HEK293 (cell line): ENCODE results near the gene MPG.

ENCODE experiments used
- KLF10 ChIP-seq: fragments of 450-650 bp; IDR thresholded peaks from 2 replicates; pipeline ENCODE4 v1.5.1; 2018; ENCODE audit warnings: missing biosample characterization, mild to moderate bottlenecking, missing genetic modification characterization
- MEIS1 ChIP-seq: sonication (generic); formaldehyde crosslinking; IDR thresholded peaks from 2 replicates; pipeline ENCODE4 v1.8.1; 2022; ENCODE audit warnings: missing genetic modification reagents, mild to moderate bottlenecking, borderline replicate concordance
- RBAK ChIP-seq: fragments of 450-650 bp; formaldehyde crosslinking; IDR thresholded peaks from 2 replicates; pipeline ENCODE4 v1.5.1; 2016; ENCODE audit warnings: missing biosample characterization, missing genetic modification characterization
- SALL2 ChIP-seq: fragments of 450-650 bp; formaldehyde crosslinking; IDR thresholded peaks from 2 replicates; pipeline ENCODE4 v1.5.0; 2017; ENCODE audit warnings: missing biosample characterization, mild to moderate bottlenecking, missing genetic modification characterization, borderline replicate concordance
- SP7 ChIP-seq: fragments of 450-650 bp; formaldehyde crosslinking; IDR thresholded peaks from 2 replicates; pipeline ENCODE4 v1.5.1; 2016; ENCODE audit warnings: missing biosample characterization, missing genetic modification characterization
- YY1 ChIP-seq: fragments of 450-650 bp; formaldehyde crosslinking; IDR thresholded peaks from 2 replicates; pipeline ENCODE4 v1.5.1; 2018; ENCODE audit warnings: missing biosample characterization, missing genetic modification characterization
- ZFP3 ChIP-seq: fragments of 450-650 bp; formaldehyde crosslinking; IDR thresholded peaks from 2 replicates; pipeline ENCODE4 v1.5.1; 2016; ENCODE audit warnings: low read depth, missing biosample characterization, missing genetic modification characterization
- ZNF121 ChIP-seq: fragments of 450-650 bp; formaldehyde crosslinking; IDR thresholded peaks from 2 replicates; pipeline ENCODE4 v1.5.1; 2016; ENCODE audit warnings: missing biosample characterization, missing genetic modification characterization
- ZNF140 ChIP-seq: fragments of 450-650 bp; formaldehyde crosslinking; IDR thresholded peaks from 2 replicates; pipeline ENCODE4 v1.5.1; 2016; ENCODE audit warnings: missing biosample characterization, missing genetic modification characterization
- ZNF24 ChIP-seq: fragments of 450-650 bp; formaldehyde crosslinking; IDR thresholded peaks from 2 replicates; pipeline ENCODE4 v1.5.1; 2016; ENCODE audit warnings: missing biosample characterization, missing genetic modification characterization
- ZNF391 ChIP-seq: fragments of 450-650 bp; formaldehyde crosslinking; IDR thresholded peaks from 2 replicates; pipeline ENCODE4 v1.5.1; 2016; ENCODE audit warnings: low read depth, missing biosample characterization, missing genetic modification characterization, borderline replicate concordance
- ZNF416 ChIP-seq: fragments of 450-650 bp; formaldehyde crosslinking; IDR thresholded peaks from 2 replicates; pipeline ENCODE4 v1.5.1; 2016; ENCODE audit warnings: missing biosample characterization, missing genetic modification characterization
- ZNF423 ChIP-seq: fragments of 450-650 bp; formaldehyde crosslinking; IDR thresholded peaks from 2 replicates; pipeline ENCODE4 v1.5.1; 2016; ENCODE audit warnings: missing biosample characterization, missing genetic modification characterization
- ZNF747 ChIP-seq: fragments of 450-650 bp; formaldehyde crosslinking; IDR thresholded peaks from 2 replicates; pipeline ENCODE4 v1.5.1; 2016; ENCODE audit warnings: missing biosample characterization, missing genetic modification characterization
- ZNF777 ChIP-seq: fragments of 450-650 bp; formaldehyde crosslinking; IDR thresholded peaks from 2 replicates; pipeline ENCODE4 v1.5.1; 2017; ENCODE audit warnings: missing biosample characterization, missing genetic modification characterization, borderline replicate concordance
- TF ChIP-seq, protein P1 (sequence below): fragments of 450-650 bp; formaldehyde crosslinking; conservative IDR thresholded peaks from 2 replicates; pipeline ENCODE4 v1.5.1; 2016; ENCODE audit warnings: low read depth, missing biosample characterization, missing genetic modification characterization
- TF ChIP-seq, protein P2 (sequence below): fragments of 450-650 bp; formaldehyde crosslinking; IDR thresholded peaks from 2 replicates; pipeline ENCODE4 v1.5.1; 2016; ENCODE audit warnings: missing biosample characterization, missing genetic modification characterization
- TF ChIP-seq, protein P3 (sequence below): fragments of 450-650 bp; formaldehyde crosslinking; conservative IDR thresholded peaks from 2 replicates; pipeline ENCODE4 v1.5.1; 2016; ENCODE audit warnings: low read depth, missing biosample characterization, missing genetic modification characterization
- TF ChIP-seq, protein P4 (sequence below): fragments of 450-650 bp; formaldehyde crosslinking; IDR thresholded peaks from 2 replicates; pipeline ENCODE4 v1.5.1; 2016; ENCODE audit warnings: missing biosample characterization, missing genetic modification characterization
- TF ChIP-seq, protein P5 (sequence below): fragments of 450-650 bp; formaldehyde crosslinking; IDR thresholded peaks from 2 replicates; pipeline ENCODE4 v1.5.1; 2016; ENCODE audit warnings: missing biosample characterization, missing genetic modification characterization
- TF ChIP-seq, protein P6 (sequence below): fragments of 450-650 bp; formaldehyde crosslinking; IDR thresholded peaks from 2 replicates; pipeline ENCODE4 v1.5.1; 2016; ENCODE audit warnings: missing biosample characterization, missing genetic modification characterization

The MPG gene

DNA sequence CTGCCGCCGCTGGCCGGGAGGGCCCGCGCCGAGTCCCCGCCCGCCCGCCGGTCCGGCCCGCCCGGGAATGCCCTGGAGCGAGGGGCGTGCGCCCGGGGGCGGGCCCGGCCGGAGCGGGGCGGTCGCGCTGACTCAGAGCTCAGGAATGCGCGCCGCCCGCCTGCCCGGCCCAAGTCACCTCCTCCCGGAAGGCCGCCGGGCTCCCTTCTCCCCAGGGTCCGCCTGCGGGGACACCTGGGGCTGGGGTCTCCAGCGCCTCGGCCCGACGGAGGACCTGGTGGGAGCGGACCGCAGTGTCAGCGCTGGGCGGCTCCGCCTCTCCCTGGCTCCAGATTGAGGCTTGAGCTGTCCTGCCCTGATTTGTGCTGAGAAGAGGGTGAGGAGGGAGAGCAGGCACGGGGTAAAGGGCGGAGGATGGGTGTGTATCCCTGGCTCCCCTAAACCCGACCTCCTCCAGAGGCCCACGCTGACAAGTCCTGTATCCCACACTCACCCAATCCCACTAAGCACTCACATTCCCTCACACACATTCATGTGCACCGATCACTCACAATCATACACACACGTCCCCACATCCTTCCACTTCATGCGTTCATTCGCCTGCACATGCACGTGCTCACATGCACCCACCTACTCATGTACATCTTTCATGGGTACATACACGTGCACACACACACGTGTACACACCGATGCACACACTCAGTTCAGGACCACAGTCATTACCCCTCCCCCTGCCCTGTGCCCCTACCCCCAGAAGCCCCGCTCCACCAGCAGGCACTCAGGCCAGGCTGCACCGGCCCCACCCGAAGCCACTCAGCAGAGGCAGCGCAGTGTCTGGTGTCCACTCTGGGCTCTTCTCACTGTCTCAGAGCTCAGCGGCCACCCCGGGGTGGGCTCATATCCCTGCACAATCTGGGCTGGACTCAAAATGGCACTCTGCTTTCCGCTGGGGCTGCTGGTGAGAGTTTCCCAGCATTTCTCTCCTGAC is 5.2 kb upstream of the MPG start, which contains the start of gene RHBDF1 (continued):
- TF ChIP-seq, protein P1, sequence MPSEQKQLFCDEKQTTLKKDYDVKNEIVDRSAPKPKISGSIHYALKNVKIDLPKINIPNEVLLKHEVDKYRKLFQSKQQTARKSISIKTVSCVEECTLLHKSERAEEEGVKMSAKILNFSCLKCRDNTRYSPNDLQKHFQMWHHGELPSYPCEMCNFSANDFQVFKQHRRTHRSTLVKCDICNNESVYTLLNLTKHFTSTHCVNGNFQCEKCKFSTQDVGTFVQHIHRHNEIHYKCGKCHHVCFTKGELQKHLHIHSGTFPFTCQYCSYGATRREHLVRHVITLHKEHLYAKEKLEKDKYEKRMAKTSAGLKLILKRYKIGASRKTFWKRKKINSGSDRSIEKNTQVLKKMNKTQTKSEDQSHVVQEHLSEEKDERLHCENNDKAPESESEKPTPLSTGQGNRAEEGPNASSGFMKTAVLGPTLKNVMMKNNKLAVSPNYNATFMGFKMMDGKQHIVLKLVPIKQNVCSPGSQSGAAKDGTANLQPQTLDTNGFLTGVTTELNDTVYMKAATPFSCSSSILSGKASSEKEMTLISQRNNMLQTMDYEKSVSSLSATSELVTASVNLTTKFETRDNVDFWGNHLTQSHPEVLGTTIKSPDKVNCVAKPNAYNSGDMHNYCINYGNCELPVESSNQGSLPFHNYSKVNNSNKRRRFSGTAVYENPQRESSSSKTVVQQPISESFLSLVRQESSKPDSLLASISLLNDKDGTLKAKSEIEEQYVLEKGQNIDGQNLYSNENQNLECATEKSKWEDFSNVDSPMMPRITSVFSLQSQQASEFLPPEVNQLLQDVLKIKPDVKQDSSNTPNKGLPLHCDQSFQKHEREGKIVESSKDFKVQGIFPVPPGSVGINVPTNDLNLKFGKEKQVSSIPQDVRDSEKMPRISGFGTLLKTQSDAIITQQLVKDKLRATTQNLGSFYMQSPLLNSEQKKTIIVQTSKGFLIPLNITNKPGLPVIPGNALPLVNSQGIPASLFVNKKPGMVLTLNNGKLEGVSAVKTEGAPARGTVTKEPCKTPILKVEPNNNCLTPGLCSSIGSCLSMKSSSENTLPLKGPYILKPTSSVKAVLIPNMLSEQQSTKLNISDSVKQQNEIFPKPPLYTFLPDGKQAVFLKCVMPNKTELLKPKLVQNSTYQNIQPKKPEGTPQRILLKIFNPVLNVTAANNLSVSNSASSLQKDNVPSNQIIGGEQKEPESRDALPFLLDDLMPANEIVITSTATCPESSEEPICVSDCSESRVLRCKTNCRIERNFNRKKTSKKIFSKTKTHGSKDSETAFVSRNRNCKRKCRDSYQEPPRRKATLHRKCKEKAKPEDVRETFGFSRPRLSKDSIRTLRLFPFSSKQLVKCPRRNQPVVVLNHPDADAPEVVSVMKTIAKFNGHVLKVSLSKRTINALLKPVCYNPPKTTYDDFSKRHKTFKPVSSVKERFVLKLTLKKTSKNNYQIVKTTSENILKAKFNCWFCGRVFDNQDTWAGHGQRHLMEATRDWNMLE (tag by site-specific recombination) = no peak
- TF ChIP-seq, protein P2, sequence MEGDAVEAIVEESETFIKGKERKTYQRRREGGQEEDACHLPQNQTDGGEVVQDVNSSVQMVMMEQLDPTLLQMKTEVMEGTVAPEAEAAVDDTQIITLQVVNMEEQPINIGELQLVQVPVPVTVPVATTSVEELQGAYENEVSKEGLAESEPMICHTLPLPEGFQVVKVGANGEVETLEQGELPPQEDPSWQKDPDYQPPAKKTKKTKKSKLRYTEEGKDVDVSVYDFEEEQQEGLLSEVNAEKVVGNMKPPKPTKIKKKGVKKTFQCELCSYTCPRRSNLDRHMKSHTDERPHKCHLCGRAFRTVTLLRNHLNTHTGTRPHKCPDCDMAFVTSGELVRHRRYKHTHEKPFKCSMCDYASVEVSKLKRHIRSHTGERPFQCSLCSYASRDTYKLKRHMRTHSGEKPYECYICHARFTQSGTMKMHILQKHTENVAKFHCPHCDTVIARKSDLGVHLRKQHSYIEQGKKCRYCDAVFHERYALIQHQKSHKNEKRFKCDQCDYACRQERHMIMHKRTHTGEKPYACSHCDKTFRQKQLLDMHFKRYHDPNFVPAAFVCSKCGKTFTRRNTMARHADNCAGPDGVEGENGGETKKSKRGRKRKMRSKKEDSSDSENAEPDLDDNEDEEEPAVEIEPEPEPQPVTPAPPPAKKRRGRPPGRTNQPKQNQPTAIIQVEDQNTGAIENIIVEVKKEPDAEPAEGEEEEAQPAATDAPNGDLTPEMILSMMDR = no peak
- TF ChIP-seq SALL2 (tag by site-specific recombination) (no peak), ZNF391 (tag by site-specific recombination) (no peak), MEIS1 (no peak), RBAK (no peak), ZNF777 (tag by site-specific recombination) (no peak), YY1 (no peak), ZNF121 (no peak), ZNF747 (tag by site-specific recombination) (no peak), ZNF416 (tag by site-specific recombination) (no peak), SP7 (tag by site-specific recombination) (peak; percentile 82), KLF10 (tag by site-specific recombination) (peak; percentile 97), ZNF24 (tag by site-specific recombination) (no peak), ZNF140 (no peak), ZFP3 (tag by site-specific recombination) (no peak), ZNF423 (tag by site-specific recombination) (no peak)
- TF ChIP-seq, protein P3, sequence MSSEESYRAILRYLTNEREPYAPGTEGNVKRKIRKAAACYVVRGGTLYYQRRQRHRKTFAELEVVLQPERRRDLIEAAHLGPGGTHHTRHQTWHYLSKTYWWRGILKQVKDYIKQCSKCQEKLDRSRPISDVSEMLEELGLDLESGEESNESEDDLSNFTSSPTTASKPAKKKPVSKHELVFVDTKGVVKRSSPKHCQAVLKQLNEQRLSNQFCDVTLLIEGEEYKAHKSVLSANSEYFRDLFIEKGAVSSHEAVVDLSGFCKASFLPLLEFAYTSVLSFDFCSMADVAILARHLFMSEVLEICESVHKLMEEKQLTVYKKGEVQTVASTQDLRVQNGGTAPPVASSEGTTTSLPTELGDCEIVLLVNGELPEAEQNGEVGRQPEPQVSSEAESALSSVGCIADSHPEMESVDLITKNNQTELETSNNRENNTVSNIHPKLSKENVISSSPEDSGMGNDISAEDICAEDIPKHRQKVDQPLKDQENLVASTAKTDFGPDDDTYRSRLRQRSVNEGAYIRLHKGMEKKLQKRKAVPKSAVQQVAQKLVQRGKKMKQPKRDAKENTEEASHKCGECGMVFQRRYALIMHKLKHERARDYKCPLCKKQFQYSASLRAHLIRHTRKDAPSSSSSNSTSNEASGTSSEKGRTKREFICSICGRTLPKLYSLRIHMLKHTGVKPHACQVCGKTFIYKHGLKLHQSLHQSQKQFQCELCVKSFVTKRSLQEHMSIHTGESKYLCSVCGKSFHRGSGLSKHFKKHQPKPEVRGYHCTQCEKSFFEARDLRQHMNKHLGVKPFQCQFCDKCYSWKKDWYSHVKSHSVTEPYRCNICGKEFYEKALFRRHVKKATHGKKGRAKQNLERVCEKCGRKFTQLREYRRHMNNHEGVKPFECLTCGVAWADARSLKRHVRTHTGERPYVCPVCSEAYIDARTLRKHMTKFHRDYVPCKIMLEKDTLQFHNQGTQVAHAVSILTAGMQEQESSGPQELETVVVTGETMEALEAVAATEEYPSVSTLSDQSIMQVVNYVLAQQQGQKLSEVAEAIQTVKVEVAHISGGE (tag by site-specific recombination) = peak; percentile 16; the same call in 1 of the 2 replicates
- TF ChIP-seq, protein P4, sequence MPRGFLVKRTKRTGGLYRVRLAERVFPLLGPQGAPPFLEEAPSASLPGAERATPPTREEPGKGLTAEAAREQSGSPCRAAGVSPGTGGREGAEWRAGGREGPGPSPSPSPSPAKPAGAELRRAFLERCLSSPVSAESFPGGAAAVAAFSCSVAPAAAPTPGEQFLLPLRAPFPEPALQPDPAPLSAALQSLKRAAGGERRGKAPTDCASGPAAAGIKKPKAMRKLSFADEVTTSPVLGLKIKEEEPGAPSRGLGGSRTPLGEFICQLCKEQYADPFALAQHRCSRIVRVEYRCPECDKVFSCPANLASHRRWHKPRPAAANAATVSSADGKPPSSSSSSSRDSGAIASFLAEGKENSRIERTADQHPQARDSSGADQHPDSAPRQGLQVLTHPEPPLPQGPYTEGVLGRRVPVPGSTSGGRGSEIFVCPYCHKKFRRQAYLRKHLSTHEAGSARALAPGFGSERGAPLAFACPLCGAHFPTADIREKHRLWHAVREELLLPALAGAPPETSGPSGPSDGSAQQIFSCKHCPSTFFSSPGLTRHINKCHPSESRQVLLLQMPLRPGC = no peak; the same call in 1 of the 2 replicates
- TF ChIP-seq, protein P5, sequence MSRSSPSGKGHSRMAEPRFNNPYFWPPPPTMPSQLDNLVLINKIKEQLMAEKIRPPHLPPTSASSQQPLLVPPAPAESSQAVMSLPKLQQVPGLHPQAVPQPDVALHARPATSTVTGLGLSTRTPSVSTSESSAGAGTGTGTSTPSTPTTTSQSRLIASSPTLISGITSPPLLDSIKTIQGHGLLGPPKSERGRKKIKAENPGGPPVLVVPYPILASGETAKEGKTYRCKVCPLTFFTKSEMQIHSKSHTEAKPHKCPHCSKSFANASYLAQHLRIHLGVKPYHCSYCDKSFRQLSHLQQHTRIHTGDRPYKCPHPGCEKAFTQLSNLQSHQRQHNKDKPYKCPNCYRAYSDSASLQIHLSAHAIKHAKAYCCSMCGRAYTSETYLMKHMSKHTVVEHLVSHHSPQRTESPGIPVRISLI = no peak
- TF ChIP-seq, protein P6, sequence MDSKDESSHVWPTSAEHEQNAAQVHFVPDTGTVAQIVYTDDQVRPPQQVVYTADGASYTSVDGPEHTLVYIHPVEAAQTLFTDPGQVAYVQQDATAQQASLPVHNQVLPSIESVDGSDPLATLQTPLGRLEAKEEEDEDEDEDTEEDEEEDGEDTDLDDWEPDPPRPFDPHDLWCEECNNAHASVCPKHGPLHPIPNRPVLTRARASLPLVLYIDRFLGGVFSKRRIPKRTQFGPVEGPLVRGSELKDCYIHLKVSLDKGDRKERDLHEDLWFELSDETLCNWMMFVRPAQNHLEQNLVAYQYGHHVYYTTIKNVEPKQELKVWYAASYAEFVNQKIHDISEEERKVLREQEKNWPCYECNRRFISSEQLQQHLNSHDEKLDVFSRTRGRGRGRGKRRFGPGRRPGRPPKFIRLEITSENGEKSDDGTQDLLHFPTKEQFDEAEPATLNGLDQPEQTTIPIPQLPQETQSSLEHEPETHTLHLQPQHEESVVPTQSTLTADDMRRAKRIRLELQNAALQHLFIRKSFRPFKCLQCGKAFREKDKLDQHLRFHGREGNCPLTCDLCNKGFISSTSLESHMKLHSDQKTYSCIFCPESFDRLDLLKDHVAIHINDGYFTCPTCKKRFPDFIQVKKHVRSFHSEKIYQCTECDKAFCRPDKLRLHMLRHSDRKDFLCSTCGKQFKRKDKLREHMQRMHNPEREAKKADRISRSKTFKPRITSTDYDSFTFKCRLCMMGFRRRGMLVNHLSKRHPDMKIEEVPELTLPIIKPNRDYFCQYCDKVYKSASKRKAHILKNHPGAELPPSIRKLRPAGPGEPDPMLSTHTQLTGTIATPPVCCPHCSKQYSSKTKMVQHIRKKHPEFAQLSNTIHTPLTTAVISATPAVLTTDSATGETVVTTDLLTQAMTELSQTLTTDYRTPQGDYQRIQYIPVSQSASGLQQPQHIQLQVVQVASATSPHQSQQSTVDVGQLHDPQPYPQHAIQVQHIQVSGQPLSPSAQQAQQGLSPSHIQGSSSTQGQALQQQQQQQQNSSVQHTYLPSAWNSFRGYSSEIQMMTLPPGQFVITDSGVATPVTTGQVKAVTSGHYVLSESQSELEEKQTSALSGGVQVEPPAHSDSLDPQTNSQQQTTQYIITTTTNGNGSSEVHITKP (tag by site-specific recombination) = no peak
